ENCODE measurements around the gene ATXN1. TPM values are rescaled to one million over a fixed set of nuclear protein-coding genes. Genes with fewer than 3 reads are reported as not detected.

The ATXN1 gene
- total RNA-seq, 4 donors from 2014 or later = 16.3 to 52.2 (median 25.7) TPM

GRCh38 chr6:16284472-16284871, 476.8 kb downstream of the ATXN1 start:
- 96 to 98% methylated on average over 14 of the region's 14 CpGs for WGBS, 2 donors
- H3K4me3 ChIP-seq (ENCODE audit: low read depth, poor library complexity, severe bottlenecking) = no peak overlapping the region
- no peak for TF ChIP-seq POLR2A (IDR thresholded peaks at IDR 0.05)
- TF ChIP-seq CTCF (IDR thresholded peaks at IDR 0.05) = no peak
- no peak for DNase-seq (ENCODE audit: low spot score in 2 of 2)
- intact Hi-C loops (cut with DNase I; ENCODE audit: low total_unique reads) = no loop called here

GRCh38 chr6:16282370-16282769, 478.9 kb downstream of the ATXN1 start:
- intact Hi-C loops (cut with DNase I; ENCODE audit: low total_unique reads) = no loop called here
- no peak for DNase-seq (ENCODE audit: low spot score in 2 of 2)
- TF ChIP-seq POLR2A (IDR thresholded peaks at IDR 0.05) = no peak
- no peak for TF ChIP-seq CTCF (IDR thresholded peaks at IDR 0.05)
- 94 to 95% methylated on average over 4 of the region's 4 CpGs for WGBS, 2 donors
- no peak overlapping the region for H3K4me3 ChIP-seq (ENCODE audit: low read depth, poor library complexity, severe bottlenecking)

GRCh38 chr6:16279243-16279642, 482.0 kb downstream of the ATXN1 start:
- H3K4me3 ChIP-seq (ENCODE audit: low read depth, poor library complexity, severe bottlenecking) = no peak overlapping the region
- no peak for DNase-seq (ENCODE audit: low spot score in 2 of 2)
- WGBS, 2 donors = 79 to 88% methylated on average over 5 of the region's 5 CpGs
- TF ChIP-seq CTCF (IDR thresholded peaks at IDR 0.05) (no peak), POLR2A (IDR thresholded peaks at IDR 0.05) (no peak)
- intact Hi-C loops (cut with DNase I; ENCODE audit: low total_unique reads) = no loop called here

GRCh38 chr6:16278750-16279149, 482.5 kb downstream of the ATXN1 start:
- TF ChIP-seq POLR2A (IDR thresholded peaks at IDR 0.05) = no peak
- TF ChIP-seq CTCF (IDR thresholded peaks at IDR 0.05) = no peak
- H3K4me3 ChIP-seq (ENCODE audit: low read depth, poor library complexity, severe bottlenecking) = no peak overlapping the region
- no peak for DNase-seq (ENCODE audit: low spot score in 2 of 2)
- intact Hi-C loops (cut with DNase I; ENCODE audit: low total_unique reads) = no loop called here
- WGBS, 2 donors = 91 to 97% methylated on average over 6 to 9 of the region's 9 CpGs

GRCh38 chr6:16278048-16278724, 483.1 kb downstream of the ATXN1 start:
- no peak for DNase-seq (ENCODE audit: low spot score in 2 of 2)
- whole genome bisulfite sequencing, 2 donors = 79 to 83% methylated on average over 10 of the region's 10 CpGs
- intact Hi-C loops (cut with DNase I; ENCODE audit: low total_unique reads) = no loop called here
- H3K4me3 ChIP-seq (ENCODE audit: low read depth, poor library complexity, severe bottlenecking) = no peak overlapping the region
- TF ChIP-seq CTCF (IDR thresholded peaks at IDR 0.05) (no peak), POLR2A (IDR thresholded peaks at IDR 0.05) (no peak)

All from lower leg skin (tissue), 4 donors.